Osteoblast (primary cell): ENCODE measurements around the gene RPP38. TPM values are rescaled to one million over a fixed set of nuclear protein-coding genes. Genes with fewer than 3 reads are reported as not detected.

Experiments used
- DNase-seq: peaks from one replicate; pipeline ENCODE4 v3.0.0; 2011; ENCODE audit warnings: low spot score, mixed read lengths; ENCODE audit not compliant: insufficient read length; ENCODE audit errors: missing footprints
- H2AFZ ChIP-seq: 2 replicates; pipeline ENCODE4 v1.6.0; 2011; ENCODE audit warnings: mild to moderate bottlenecking, low read length
- H3K27ac ChIP-seq: 2 replicates; pipeline ENCODE4 v1.5.1; 2011; ENCODE audit warnings: mild to moderate bottlenecking, low read depth, low read length, moderate library complexity
- H3K27me3 ChIP-seq: 2 replicates; pipeline ENCODE4 v1.6.0; 2012; ENCODE audit warnings: mild to moderate bottlenecking, control low read depth, inconsistent platforms, low read length, moderate library complexity; ENCODE audit not compliant: insufficient read depth
- H3K36me3 ChIP-seq: 2 replicates; pipeline ENCODE4 v1.5.1; 2011; ENCODE audit warnings: mild to moderate bottlenecking, low read length, control low read depth, moderate library complexity; ENCODE audit not compliant: insufficient read depth
- H3K4me1 ChIP-seq: 2 replicates; pipeline ENCODE4 v1.5.1; 2011; ENCODE audit warnings: mild to moderate bottlenecking, low read length, control low read depth, moderate library complexity; ENCODE audit not compliant: insufficient read depth
- H3K4me2 ChIP-seq: 2 replicates; pipeline ENCODE4 v1.6.0; 2011; ENCODE audit warnings: mild to moderate bottlenecking, low read length; ENCODE audit not compliant: insufficient read depth
- H3K4me3 ChIP-seq: fragments of 200-600 bp; sonication (generic); 3 replicates; pipeline ENCODE4 v1.5.1; 2012; ENCODE audit warnings: mild to moderate bottlenecking, low read length, inconsistent platforms; ENCODE audit not compliant: insufficient read depth
- H3K79me2 ChIP-seq: 2 replicates; pipeline ENCODE4 v1.6.0; 2012; ENCODE audit warnings: mild to moderate bottlenecking, low read length, control low read depth, inconsistent platforms; ENCODE audit not compliant: insufficient read depth
- H3K9me3 ChIP-seq: 2 replicates; pipeline ENCODE4 v1.5.1; 2011; ENCODE audit warnings: low read depth, low read length, control low read depth
- H4K20me1 ChIP-seq: 2 replicates; pipeline ENCODE4 v1.6.0; 2012; ENCODE audit warnings: mild to moderate bottlenecking, low read length, control low read depth; ENCODE audit not compliant: insufficient read depth
- CTCF ChIP-seq: IDR thresholded peaks from 2 replicates; pipeline ENCODE4 v1.5.1; 2011; ENCODE audit warnings: mild to moderate bottlenecking, low read depth, low read length, moderate library complexity; ENCODE audit errors: extremely low read depth
- total RNA-seq: library from RNA; depleted of rRNA; stranded (reverse); fragments of >200 nt; gene quantifications from 2 replicates; pipeline ENCODE4 v1.2.3, GENCODE V29; 2012

The RPP38 gene
- total RNA-seq, 1 donor = 16.6 TPM

- H3K36me3 ChIP-seq = peaks cover 74% of the 10 kb centered on the region
- peak overlapping the region; percentile 8 for H2AFZ ChIP-seq
- TF ChIP-seq CTCF = peak; percentile 96
Measured at GRCh38 chr10:15106352-15107013, 9.3 kb downstream of the RPP38 start.

GRCh38 chr10:15112657-15113056 lies 15.5 kb downstream of the RPP38 start:
- Histone ChIP-seq H3K4me1 (no peaks in the 10 kb centered on the region), H3K36me3 (peaks cover 61% of the 10 kb centered on the region), H3K79me2 (peaks cover 34% of the 10 kb centered on the region), H4K20me1 (peaks cover 3% of the 10 kb centered on the region), H3K27me3 (no peaks in the 10 kb centered on the region), H3K9me3 (no peaks in the 10 kb centered on the region), H3K4me3 (no peak overlapping the region), H2AFZ (no peak overlapping the region), H3K27ac (no peak overlapping the region), H3K4me2 (no peak overlapping the region)
- no peak for DNase-seq
- no peak for TF ChIP-seq CTCF

More at GRCh38 chr10:15106352-15107013, 9.3 kb downstream of the RPP38 start:
- Histone ChIP-seq H3K4me1 (no peaks in the 10 kb centered on the region), H4K20me1 (peaks cover 4% of the 10 kb centered on the region), H3K4me3 (no peak overlapping the region), H3K27ac (no peak overlapping the region), H3K4me2 (no peak overlapping the region), H3K27me3 (no peaks in the 10 kb centered on the region), H3K9me3 (no peaks in the 10 kb centered on the region), H3K79me2 (peaks cover 22% of the 10 kb centered on the region)
- peak; percentile 68 for DNase-seq

GRCh38 chr10:15113766-15114165 lies 16.6 kb downstream of the RPP38 start:
- Histone ChIP-seq H3K4me3 (no peak overlapping the region), H3K36me3 (peaks cover 61% of the 10 kb centered on the region), H2AFZ (no peak overlapping the region), H3K4me1 (no peaks in the 10 kb centered on the region), H3K27ac (no peak overlapping the region), H3K79me2 (peaks cover 41% of the 10 kb centered on the region), H3K27me3 (no peaks in the 10 kb centered on the region), H3K4me2 (no peak overlapping the region), H3K9me3 (no peaks in the 10 kb centered on the region), H4K20me1 (peaks cover 3% of the 10 kb centered on the region)
- no peak for TF ChIP-seq CTCF
- no peak for DNase-seq

GRCh38 chr10:15116225-15116624 lies 19.1 kb downstream of the RPP38 start:
- no peak for DNase-seq
- no peak for TF ChIP-seq CTCF
- H3K9me3 ChIP-seq = no peaks in the 10 kb centered on the region
- H3K27me3 ChIP-seq = no peaks in the 10 kb centered on the region
- peaks cover 13% of the 10 kb centered on the region for H3K4me1 ChIP-seq
- H3K4me3 ChIP-seq = no peak overlapping the region
- peaks cover 49% of the 10 kb centered on the region for H3K79me2 ChIP-seq
- no peak overlapping the region for H3K4me2 ChIP-seq
- peaks cover 52% of the 10 kb centered on the region for H3K36me3 ChIP-seq
- H3K27ac ChIP-seq = no peak overlapping the region
- peaks cover 3% of the 10 kb centered on the region for H4K20me1 ChIP-seq
- no peak overlapping the region for H2AFZ ChIP-seq
